HEK293T (cell line): ENCODE results near the gene ZNF30.

Source experiments
- ELF4 ChIP-seq: fragments of 450-650 bp; IDR thresholded peaks from 2 replicates; pipeline ENCODE4 v1.6.1; 2017; ENCODE audit warnings: antibody characterized with exemption
- FOXA1 ChIP-seq: fragments of 450-650 bp; IDR thresholded peaks from 2 replicates; pipeline ENCODE4 v1.6.1; 2016; ENCODE audit warnings: mild to moderate bottlenecking
- L3MBTL2 ChIP-seq: fragments of 450-650 bp; conservative IDR thresholded peaks from 2 replicates; pipeline ENCODE4 v1.6.1; 2016; ENCODE audit warnings: mild to moderate bottlenecking
- TARDBP ChIP-seq: fragments of 450-650 bp; IDR thresholded peaks from 2 replicates; pipeline ENCODE4 v1.6.1; 2016

DNA sequence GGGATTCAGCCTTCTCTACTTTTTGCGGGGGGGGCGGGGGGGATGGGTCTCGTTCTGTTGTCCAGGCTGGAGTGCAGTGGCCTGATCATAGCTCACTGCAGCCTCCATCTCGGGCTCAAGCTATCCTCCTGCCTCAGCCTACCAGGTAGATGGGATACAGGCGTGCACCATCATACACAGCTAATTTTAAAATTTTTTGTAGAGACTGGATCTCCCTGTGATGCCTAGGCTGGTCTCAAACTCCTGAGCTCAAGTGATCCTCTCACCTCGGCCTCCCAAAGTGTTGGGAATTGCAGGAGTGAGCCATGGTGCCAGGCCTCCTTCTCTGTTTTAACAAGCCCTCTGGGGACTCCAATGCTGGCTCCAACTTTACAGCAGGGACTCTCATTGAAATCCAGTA, 37.9 kb downstream of the ZNF30 start:
- TF ChIP-seq FOXA1 (no peak), ELF4 (no peak), TARDBP (no peak), L3MBTL2 (no peak)
